Measurements from ENCODE around the gene TIGD7.

Gene TIGD7

GRCh38 chr16:3281222-3281820, 23.9 kb downstream of the TIGD7 start:
- TF ChIP-seq RAD21 (IDR thresholded peaks at IDR 0.05; ENCODE audit: low read depth) (no peak), REST (IDR thresholded peaks at IDR 0.05; ENCODE audit: low read depth) (no peak), EGR1 (IDR thresholded peaks at IDR 0.05) (no peak), TCF12 (IDR thresholded peaks at IDR 0.05; ENCODE audit: low read depth) (no peak), NFIC (IDR thresholded peaks at IDR 0.05) (no peak), YY1 (IDR thresholded peaks at IDR 0.05; ENCODE audit: low read depth) (no peak), EP300 (IDR thresholded peaks at IDR 0.05; ENCODE audit: borderline replicate concordance) (no peak), ZBTB7A (IDR thresholded peaks at IDR 0.05; ENCODE audit: low read depth) (no peak), CEBPB (IDR thresholded peaks at IDR 0.05) (no peak), TEAD4 (IDR thresholded peaks at IDR 0.05) (no peak), MAX (IDR thresholded peaks at IDR 0.05) (no peak), CREB1 (IDR thresholded peaks at IDR 0.05; ENCODE audit: low read depth) (no peak), TAF1 (IDR thresholded peaks at IDR 0.05; ENCODE audit: low read depth) (no peak), FOXM1 (IDR thresholded peaks at IDR 0.05; ENCODE audit: borderline replicate concordance, low read depth) (no peak), USF1 (IDR thresholded peaks at IDR 0.05) (no peak)

- TF ChIP-seq TCF12 (IDR thresholded peaks at IDR 0.05; ENCODE audit: low read depth): no peak
- TF ChIP-seq EP300 (IDR thresholded peaks at IDR 0.05; ENCODE audit: borderline replicate concordance): no peak
- TF ChIP-seq CEBPB (IDR thresholded peaks at IDR 0.05): no peak
- no peak for TF ChIP-seq CREB1 (IDR thresholded peaks at IDR 0.05; ENCODE audit: low read depth)
- TF ChIP-seq ZBTB7A (IDR thresholded peaks at IDR 0.05; ENCODE audit: low read depth): no peak
- no peak for TF ChIP-seq MAX (IDR thresholded peaks at IDR 0.05)
- TF ChIP-seq TAF1 (IDR thresholded peaks at IDR 0.05; ENCODE audit: low read depth): no peak
- TF ChIP-seq TEAD4 (IDR thresholded peaks at IDR 0.05): no peak
- no peak for TF ChIP-seq YY1 (IDR thresholded peaks at IDR 0.05; ENCODE audit: low read depth)
- TF ChIP-seq USF1 (IDR thresholded peaks at IDR 0.05): no peak
- TF ChIP-seq NFIC (IDR thresholded peaks at IDR 0.05): no peak
- no peak for TF ChIP-seq EGR1 (IDR thresholded peaks at IDR 0.05)
Observed at GRCh38 chr16:3276679-3277078, 28.6 kb downstream of the TIGD7 start.

- no peak for TF ChIP-seq CEBPB (IDR thresholded peaks at IDR 0.05)
- TF ChIP-seq TCF12 (IDR thresholded peaks at IDR 0.05; ENCODE audit: low read depth): no peak
- TF ChIP-seq CREB1 (IDR thresholded peaks at IDR 0.05; ENCODE audit: low read depth): no peak
- no peak for TF ChIP-seq EGR1 (IDR thresholded peaks at IDR 0.05)
- no peak for TF ChIP-seq MAX (IDR thresholded peaks at IDR 0.05)
- TF ChIP-seq ZBTB7A (IDR thresholded peaks at IDR 0.05; ENCODE audit: low read depth): no peak
- no peak for TF ChIP-seq USF1 (IDR thresholded peaks at IDR 0.05)
- no peak for TF ChIP-seq TEAD4 (IDR thresholded peaks at IDR 0.05)
- TF ChIP-seq REST (IDR thresholded peaks at IDR 0.05; ENCODE audit: low read depth): no peak
- no peak for TF ChIP-seq TAF1 (IDR thresholded peaks at IDR 0.05; ENCODE audit: low read depth)
- TF ChIP-seq YY1 (IDR thresholded peaks at IDR 0.05; ENCODE audit: low read depth): no peak
- no peak for TF ChIP-seq NFIC (IDR thresholded peaks at IDR 0.05)
- TF ChIP-seq RAD21 (IDR thresholded peaks at IDR 0.05; ENCODE audit: low read depth): no peak
- TF ChIP-seq EP300 (IDR thresholded peaks at IDR 0.05; ENCODE audit: borderline replicate concordance): no peak
- no peak for TF ChIP-seq FOXM1 (IDR thresholded peaks at IDR 0.05; ENCODE audit: borderline replicate concordance, low read depth)
Observed at GRCh38 chr16:3274947-3275346, 30.3 kb downstream of the TIGD7 start.

- no peak for TF ChIP-seq EP300 (IDR thresholded peaks at IDR 0.05; ENCODE audit: borderline replicate concordance)
- no peak for TF ChIP-seq USF1 (IDR thresholded peaks at IDR 0.05)
Observed at GRCh38 chr16:3274490-3274889, 30.7 kb downstream of the TIGD7 start.

GRCh38 chr16:3268294-3268693, 36.9 kb downstream of the TIGD7 start:
- TF ChIP-seq USF1 (IDR thresholded peaks at IDR 0.05) (no peak), CEBPB (IDR thresholded peaks at IDR 0.05) (no peak), RAD21 (IDR thresholded peaks at IDR 0.05; ENCODE audit: low read depth) (no peak), REST (IDR thresholded peaks at IDR 0.05; ENCODE audit: low read depth) (no peak), TAF1 (IDR thresholded peaks at IDR 0.05; ENCODE audit: low read depth) (no peak)

Measured in Ishikawa (cell line).